ENCODE results near the gene NAPEPLD.

The NAPEPLD gene

DNA sequence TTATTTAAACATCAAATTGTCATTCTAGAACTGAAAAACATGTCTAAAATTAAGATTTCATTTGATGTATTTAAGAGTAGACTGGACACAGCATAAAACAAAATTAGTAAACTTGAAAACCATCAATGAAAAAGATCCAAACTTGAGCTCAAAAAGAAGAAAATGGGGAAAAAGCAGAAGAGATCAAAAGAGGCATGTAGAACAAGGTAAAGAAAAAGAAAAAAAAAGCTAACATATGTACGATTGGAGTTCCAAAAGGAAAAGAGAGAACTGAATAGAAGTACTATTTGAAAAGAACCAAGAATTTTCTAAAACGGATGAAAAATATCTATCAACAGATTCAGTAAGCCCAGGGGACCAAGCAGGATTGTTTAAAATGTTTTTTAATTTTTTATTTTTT, 77.9 kb downstream of the NAPEPLD start:
- Histone ChIP-seq H3K79me2 (peaks cover 11% of the 10 kb centered on the region), H3K4me3 (ENCODE audit: low read depth, low read length) (no peak overlapping the region), H3K36me3 (ENCODE audit: control insufficient read depth, insufficient read depth, low read length) (no peaks in the 10 kb centered on the region), H3K4me2 (ENCODE audit: low read length) (no peak overlapping the region), H3K9me3 (ENCODE audit: control insufficient read depth, low read length) (no peaks in the 10 kb centered on the region), H3K27me3 (ENCODE audit: control insufficient read depth, insufficient read depth, low read length) (no peaks in the 10 kb centered on the region), H3K27ac (no peak overlapping the region), H2AFZ (no peak overlapping the region), H3K9ac (no peak overlapping the region), H3K4me1 (peaks cover 8% of the 10 kb centered on the region)
- TF ChIP-seq, protein P1, sequence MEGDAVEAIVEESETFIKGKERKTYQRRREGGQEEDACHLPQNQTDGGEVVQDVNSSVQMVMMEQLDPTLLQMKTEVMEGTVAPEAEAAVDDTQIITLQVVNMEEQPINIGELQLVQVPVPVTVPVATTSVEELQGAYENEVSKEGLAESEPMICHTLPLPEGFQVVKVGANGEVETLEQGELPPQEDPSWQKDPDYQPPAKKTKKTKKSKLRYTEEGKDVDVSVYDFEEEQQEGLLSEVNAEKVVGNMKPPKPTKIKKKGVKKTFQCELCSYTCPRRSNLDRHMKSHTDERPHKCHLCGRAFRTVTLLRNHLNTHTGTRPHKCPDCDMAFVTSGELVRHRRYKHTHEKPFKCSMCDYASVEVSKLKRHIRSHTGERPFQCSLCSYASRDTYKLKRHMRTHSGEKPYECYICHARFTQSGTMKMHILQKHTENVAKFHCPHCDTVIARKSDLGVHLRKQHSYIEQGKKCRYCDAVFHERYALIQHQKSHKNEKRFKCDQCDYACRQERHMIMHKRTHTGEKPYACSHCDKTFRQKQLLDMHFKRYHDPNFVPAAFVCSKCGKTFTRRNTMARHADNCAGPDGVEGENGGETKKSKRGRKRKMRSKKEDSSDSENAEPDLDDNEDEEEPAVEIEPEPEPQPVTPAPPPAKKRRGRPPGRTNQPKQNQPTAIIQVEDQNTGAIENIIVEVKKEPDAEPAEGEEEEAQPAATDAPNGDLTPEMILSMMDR (IDR thresholded peaks at IDR 0.05), result no peak

DNA sequence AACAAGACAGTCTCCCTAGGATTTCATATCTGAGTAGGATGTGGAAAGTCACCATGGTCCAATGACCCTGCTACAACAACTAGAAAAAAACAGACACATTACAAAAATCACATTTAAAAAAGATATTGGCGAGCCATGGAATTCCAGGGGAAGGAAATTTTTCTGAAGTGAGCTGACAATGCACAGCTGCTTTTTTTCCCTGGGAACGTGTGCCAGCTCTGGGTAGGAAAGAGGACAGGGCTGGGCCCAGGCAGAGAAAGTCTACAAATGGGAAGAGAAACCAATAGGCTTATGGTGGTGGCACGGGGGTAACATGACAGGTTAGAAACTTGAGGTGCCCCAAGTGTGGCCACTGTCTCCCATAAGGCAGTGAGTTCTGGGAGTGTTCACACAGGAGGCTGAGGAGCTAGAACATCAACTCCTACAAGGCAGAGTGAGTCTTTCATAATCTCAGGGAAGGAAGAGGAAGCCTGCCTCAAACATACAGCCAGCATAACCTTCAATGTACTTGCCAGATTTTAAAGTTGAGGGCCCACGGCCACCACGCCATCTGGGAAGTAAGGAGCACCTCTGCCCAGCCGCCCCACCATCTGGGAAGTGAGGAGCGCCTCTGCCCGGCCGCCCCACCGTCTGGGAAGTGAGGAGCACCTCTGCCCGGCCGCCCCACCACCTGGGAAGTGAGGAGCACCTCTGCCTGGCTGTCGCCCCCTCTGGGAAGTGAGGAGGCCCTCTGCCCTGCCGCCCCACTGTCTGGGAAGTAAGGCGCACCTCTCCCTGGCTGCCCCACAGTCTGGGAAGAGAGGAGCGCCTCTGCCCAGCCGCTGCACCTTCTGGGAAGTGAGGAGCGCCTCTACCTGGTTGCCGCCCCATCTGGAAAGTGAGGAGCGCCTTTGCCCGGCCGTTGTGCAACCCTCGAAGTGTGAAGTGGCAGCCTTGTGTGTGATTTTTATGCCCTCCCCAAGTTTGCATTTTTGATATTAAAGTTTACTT, 80.2 kb downstream of the NAPEPLD start:
- Histone ChIP-seq H3K9me3 (ENCODE audit: control insufficient read depth, low read length) (no peaks in the 10 kb centered on the region), H3K4me3 (ENCODE audit: low read depth, low read length) (no peak overlapping the region), H3K4me1 (no peaks in the 10 kb centered on the region), H3K36me3 (ENCODE audit: control insufficient read depth, insufficient read depth, low read length) (no peaks in the 10 kb centered on the region), H3K27ac (no peak overlapping the region), H3K27me3 (ENCODE audit: control insufficient read depth, insufficient read depth, low read length) (no peaks in the 10 kb centered on the region), H3K79me2 (peaks cover 6% of the 10 kb centered on the region), H3K9ac (no peak overlapping the region), H2AFZ (no peak overlapping the region), H3K4me2 (ENCODE audit: low read length) (no peak overlapping the region)
- TF ChIP-seq, protein P1 (IDR thresholded peaks at IDR 0.05), result no peak

DNA sequence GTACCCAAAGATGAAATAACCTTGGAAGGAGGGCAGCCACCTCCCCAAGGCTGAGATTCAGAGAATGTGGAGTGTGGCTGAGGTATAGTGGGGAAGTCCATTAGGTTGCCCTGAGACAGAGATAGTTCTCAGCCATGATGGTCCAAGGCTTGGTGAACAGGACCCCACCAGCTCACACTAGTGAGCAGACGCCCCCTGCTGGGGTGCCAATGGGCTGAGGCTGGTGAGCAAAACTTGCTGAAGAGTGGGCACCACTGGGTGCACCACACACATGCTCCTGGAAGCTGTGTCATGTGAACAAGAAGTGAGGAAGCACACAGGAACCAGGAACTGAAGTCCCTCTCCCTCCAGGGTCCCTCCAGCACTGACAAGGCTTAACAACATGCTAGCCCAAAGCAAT, 83.2 kb downstream of the NAPEPLD start:
- TF ChIP-seq, protein P1 (IDR thresholded peaks at IDR 0.05), result no peak
- Histone ChIP-seq H3K9ac (no peak overlapping the region), H3K4me1 (no peaks in the 10 kb centered on the region), H3K27ac (no peak overlapping the region), H2AFZ (no peak overlapping the region), H3K36me3 (ENCODE audit: control insufficient read depth, insufficient read depth, low read length) (no peaks in the 10 kb centered on the region), H3K4me2 (ENCODE audit: low read length) (no peak overlapping the region), H3K27me3 (ENCODE audit: control insufficient read depth, insufficient read depth, low read length) (no peaks in the 10 kb centered on the region), H3K79me2 (peaks cover 5% of the 10 kb centered on the region), H3K4me3 (ENCODE audit: low read depth, low read length) (no peak overlapping the region), H3K9me3 (ENCODE audit: control insufficient read depth, low read length) (no peaks in the 10 kb centered on the region)

DNA sequence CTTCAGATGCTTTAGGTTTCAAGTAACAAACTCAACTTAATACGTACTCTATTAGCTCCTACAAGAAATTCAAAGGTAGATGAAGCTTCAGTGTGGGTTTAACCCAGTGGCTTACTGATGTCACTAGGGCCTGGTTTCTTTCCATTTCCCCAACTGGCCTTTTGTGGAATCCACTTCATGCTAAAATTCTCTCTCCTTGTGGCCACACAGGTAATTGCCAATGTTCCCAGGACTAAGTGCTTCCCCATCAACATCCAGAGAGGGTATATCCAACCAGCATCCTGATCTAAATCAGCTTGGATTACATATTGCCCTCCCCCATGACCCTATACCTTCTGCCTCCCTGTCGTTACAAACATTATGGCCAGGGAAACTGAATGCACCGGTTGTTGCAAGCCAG, 85.0 kb downstream of the NAPEPLD start:
- Histone ChIP-seq H3K36me3 (ENCODE audit: control insufficient read depth, insufficient read depth, low read length) (no peaks in the 10 kb centered on the region), H3K27ac (no peak overlapping the region), H3K9ac (no peak overlapping the region), H3K9me3 (ENCODE audit: control insufficient read depth, low read length) (no peaks in the 10 kb centered on the region), H3K4me2 (ENCODE audit: low read length) (no peak overlapping the region), H3K79me2 (no peaks in the 10 kb centered on the region), H3K4me3 (ENCODE audit: low read depth, low read length) (no peak overlapping the region), H2AFZ (no peak overlapping the region), H3K4me1 (no peaks in the 10 kb centered on the region), H3K27me3 (ENCODE audit: control insufficient read depth, insufficient read depth, low read length) (no peaks in the 10 kb centered on the region)
- TF ChIP-seq, protein P1 (IDR thresholded peaks at IDR 0.05), result no peak

Measured in parathyroid adenoma (tissue), 2 donors.